Ishikawa (cell line): ENCODE data around the gene WDR70.

Source experiments
- CEBPB ChIP-seq: IDR thresholded peaks from 2 replicates; pipeline ENCODE4 v1.6.1; 2012
- CREB1 ChIP-seq: IDR thresholded peaks from 2 replicates; pipeline ENCODE4 v1.6.1; 2012; ENCODE audit warnings: low read depth
- EGR1 ChIP-seq: IDR thresholded peaks from 2 replicates; pipeline ENCODE4 v1.6.1; 2012
- EP300 ChIP-seq: IDR thresholded peaks from 2 replicates; pipeline ENCODE4 v1.6.1; 2012; ENCODE audit warnings: borderline replicate concordance
- FOXM1 ChIP-seq: IDR thresholded peaks from 2 replicates; pipeline ENCODE4 v1.6.1; 2012; ENCODE audit warnings: low read depth, borderline replicate concordance
- NFIC ChIP-seq: IDR thresholded peaks from 2 replicates; pipeline ENCODE4 v1.6.1; 2012
- RAD21 ChIP-seq: IDR thresholded peaks from 2 replicates; pipeline ENCODE4 v1.6.1; 2012; ENCODE audit warnings: low read depth
- TAF1 ChIP-seq: IDR thresholded peaks from 2 replicates; pipeline ENCODE4 v1.6.1; 2012; ENCODE audit warnings: low read depth, mild to moderate bottlenecking
- TCF12 ChIP-seq: IDR thresholded peaks from 2 replicates; pipeline ENCODE4 v1.6.1; 2012; ENCODE audit warnings: low read depth
- TEAD4 ChIP-seq: IDR thresholded peaks from 2 replicates; pipeline ENCODE4 v1.6.1; 2012
- YY1 ChIP-seq: IDR thresholded peaks from 2 replicates; pipeline ENCODE4 v1.6.1; 2012; ENCODE audit warnings: low read depth
- ZBTB7A ChIP-seq: IDR thresholded peaks from 2 replicates; pipeline ENCODE4 v1.6.1; 2012; ENCODE audit warnings: low read depth
- TF ChIP-seq, protein P1 (sequence below): IDR thresholded peaks from 2 replicates; pipeline ENCODE4 v1.6.1; 2012
- TF ChIP-seq, protein P2 (sequence below): IDR thresholded peaks from 2 replicates; pipeline ENCODE4 v1.6.1; 2012
- TF ChIP-seq, protein P3 (sequence below): IDR thresholded peaks from 2 replicates; pipeline ENCODE4 v1.6.1; 2012; ENCODE audit warnings: low read depth, mild to moderate bottlenecking

WDR70 gene

DNA sequence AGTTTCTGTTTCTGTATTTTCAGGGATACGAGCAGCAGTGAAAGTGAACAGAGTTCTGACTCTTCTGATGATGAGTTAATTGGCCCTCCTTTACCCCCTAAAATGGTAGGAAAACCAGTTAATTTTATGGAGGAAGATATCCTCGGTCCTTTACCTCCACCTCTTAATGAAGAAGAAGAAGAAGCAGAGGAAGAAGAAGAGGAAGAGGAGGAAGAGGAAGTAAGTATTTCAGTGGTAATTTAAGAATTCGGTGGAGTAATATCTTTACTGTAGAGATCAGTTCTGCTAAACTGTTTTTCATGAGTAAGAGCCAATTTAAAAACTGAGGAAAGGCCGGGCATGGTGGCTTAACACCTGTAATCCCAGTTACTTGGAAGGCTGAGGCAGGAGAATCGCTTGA lies 17.2 kb downstream of the WDR70 start:
- TF ChIP-seq, protein P1, sequence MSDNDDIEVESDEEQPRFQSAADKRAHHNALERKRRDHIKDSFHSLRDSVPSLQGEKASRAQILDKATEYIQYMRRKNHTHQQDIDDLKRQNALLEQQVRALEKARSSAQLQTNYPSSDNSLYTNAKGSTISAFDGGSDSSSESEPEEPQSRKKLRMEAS, result no peak
- no peak for TF ChIP-seq FOXM1
- no peak for TF ChIP-seq ZBTB7A
- no peak for TF ChIP-seq NFIC
- TF ChIP-seq EGR1, result no peak
- TF ChIP-seq TCF12, result no peak
- no peak for TF ChIP-seq RAD21
- TF ChIP-seq, protein P2, sequence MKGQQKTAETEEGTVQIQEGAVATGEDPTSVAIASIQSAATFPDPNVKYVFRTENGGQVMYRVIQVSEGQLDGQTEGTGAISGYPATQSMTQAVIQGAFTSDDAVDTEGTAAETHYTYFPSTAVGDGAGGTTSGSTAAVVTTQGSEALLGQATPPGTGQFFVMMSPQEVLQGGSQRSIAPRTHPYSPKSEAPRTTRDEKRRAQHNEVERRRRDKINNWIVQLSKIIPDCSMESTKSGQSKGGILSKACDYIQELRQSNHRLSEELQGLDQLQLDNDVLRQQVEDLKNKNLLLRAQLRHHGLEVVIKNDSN, result no peak
- TF ChIP-seq YY1, result no peak
- TF ChIP-seq CREB1, result no peak
- no peak for TF ChIP-seq CEBPB
- no peak for TF ChIP-seq TEAD4
- TF ChIP-seq TAF1, result no peak
- TF ChIP-seq EP300, result no peak
- TF ChIP-seq, protein P3, sequence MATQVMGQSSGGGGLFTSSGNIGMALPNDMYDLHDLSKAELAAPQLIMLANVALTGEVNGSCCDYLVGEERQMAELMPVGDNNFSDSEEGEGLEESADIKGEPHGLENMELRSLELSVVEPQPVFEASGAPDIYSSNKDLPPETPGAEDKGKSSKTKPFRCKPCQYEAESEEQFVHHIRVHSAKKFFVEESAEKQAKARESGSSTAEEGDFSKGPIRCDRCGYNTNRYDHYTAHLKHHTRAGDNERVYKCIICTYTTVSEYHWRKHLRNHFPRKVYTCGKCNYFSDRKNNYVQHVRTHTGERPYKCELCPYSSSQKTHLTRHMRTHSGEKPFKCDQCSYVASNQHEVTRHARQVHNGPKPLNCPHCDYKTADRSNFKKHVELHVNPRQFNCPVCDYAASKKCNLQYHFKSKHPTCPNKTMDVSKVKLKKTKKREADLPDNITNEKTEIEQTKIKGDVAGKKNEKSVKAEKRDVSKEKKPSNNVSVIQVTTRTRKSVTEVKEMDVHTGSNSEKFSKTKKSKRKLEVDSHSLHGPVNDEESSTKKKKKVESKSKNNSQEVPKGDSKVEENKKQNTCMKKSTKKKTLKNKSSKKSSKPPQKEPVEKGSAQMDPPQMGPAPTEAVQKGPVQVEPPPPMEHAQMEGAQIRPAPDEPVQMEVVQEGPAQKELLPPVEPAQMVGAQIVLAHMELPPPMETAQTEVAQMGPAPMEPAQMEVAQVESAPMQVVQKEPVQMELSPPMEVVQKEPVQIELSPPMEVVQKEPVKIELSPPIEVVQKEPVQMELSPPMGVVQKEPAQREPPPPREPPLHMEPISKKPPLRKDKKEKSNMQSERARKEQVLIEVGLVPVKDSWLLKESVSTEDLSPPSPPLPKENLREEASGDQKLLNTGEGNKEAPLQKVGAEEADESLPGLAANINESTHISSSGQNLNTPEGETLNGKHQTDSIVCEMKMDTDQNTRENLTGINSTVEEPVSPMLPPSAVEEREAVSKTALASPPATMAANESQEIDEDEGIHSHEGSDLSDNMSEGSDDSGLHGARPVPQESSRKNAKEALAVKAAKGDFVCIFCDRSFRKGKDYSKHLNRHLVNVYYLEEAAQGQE, result no peak

DNA sequence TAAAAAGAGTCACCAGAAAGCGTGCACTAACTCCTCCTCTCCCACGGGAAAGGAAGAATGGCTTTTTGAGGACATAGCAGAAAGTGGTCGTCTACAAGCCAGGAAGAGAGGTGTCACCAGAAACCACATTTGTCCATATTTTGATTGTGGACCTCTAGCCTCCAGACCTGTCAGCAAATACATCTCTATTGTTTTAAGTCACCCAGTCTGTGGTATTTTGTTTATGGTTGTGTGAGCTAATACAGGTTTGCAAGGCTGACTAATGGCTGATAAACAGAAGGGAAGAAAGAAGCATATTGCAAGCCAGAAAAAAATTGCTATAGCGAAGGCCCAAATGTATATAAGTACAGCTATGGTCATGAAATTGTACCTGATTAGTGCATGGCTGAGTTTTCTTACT lies 21.4 kb downstream of the WDR70 start:
- no peak for TF ChIP-seq FOXM1
- TF ChIP-seq, protein P1, result no peak
- TF ChIP-seq EGR1, result no peak
- TF ChIP-seq TEAD4, result no peak
- no peak for TF ChIP-seq ZBTB7A
- TF ChIP-seq, protein P3, result no peak
- TF ChIP-seq NFIC, result no peak
- no peak for TF ChIP-seq RAD21
- TF ChIP-seq CREB1, result no peak
- TF ChIP-seq TAF1, result no peak
- no peak for TF ChIP-seq TCF12
- TF ChIP-seq, protein P2, result no peak
- no peak for TF ChIP-seq YY1
- TF ChIP-seq EP300, result no peak
- TF ChIP-seq CEBPB, result no peak

DNA sequence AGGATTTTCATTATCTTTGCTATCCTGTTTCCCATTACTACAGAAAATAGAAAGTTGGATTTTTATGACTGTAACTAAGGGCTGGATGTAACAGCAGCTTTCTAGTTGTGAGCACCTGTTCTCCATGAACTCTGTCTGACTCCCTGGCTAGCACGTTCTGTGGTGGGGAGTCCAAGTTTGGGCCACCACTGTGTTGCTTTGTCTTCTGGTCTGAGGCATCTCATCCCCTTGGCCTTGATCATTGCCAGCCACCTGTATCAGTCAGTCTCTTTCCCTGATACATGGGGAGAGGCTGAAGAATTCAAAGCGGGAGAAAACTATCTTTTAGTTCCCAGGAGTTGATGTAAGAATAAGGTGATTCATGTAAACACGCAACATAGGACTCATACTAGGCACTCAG lies 33.4 kb downstream of the WDR70 start:
- TF ChIP-seq TEAD4 (no peak), RAD21 (no peak)

DNA sequence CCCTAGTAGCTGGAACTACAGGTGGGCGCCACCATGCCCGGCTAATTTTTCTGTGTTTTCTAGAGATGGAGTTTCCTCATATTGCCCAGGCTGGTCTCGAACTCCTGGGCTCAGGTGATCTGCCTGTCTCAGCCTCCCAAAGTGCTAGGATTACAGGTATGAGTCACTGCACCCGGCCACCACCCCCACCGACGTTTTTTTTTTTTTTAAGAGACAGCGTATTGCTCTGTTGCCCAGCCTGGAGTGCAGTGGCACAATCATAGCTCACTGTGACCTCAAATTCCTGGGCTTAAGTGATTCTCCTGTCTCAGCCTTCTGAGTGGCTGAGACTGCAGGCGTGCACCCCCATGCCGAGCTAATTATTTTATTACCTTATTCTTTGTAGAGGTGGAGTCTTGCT lies 38.2 kb downstream of the WDR70 start:
- TF ChIP-seq CEBPB, result no peak
- no peak for TF ChIP-seq NFIC
- TF ChIP-seq YY1, result no peak
- TF ChIP-seq FOXM1, result no peak
- TF ChIP-seq EGR1, result no peak
- TF ChIP-seq TEAD4, result no peak
- TF ChIP-seq, protein P1, result no peak
- no peak for TF ChIP-seq CREB1
- no peak for TF ChIP-seq EP300
- no peak for TF ChIP-seq RAD21
- TF ChIP-seq ZBTB7A, result no peak
- no peak for TF ChIP-seq TAF1
- TF ChIP-seq, protein P2, result no peak
- TF ChIP-seq, protein P3, result no peak
- TF ChIP-seq TCF12, result no peak
